GM19328 (cell line): ENCODE results near the gene ABR.
A peak's percentile ranks its signal among the peaks of the same experiment; 100 is the strongest.
"Not testable (repeated sequence)": the region's sequence is repeated elsewhere in the genome, so short reads cannot be mapped to it uniquely, and the experiment has no call there.

ENCODE experiments used
- ATAC-seq: cut with Tn5 transposase; IDR thresholded peaks from one replicate; pipeline ENCODE4 v1.9.1; 2021; ENCODE audit warnings: mild to moderate bottlenecking, moderate library complexity; ENCODE audit not compliant: unreplicated experiment

Gene ABR

GRCh38 chr17:996554-997344, 183.0 kb downstream of the ABR start, which contains the start of gene TIMM22:
Gene TIMM22 (plus strand): TSS chr17:997129. CDS start chr17:997143, 14 bp downstream.
- ATAC-seq = peak; percentile 94

- not testable (repeated sequence) for ATAC-seq
Measured at GRCh38 chr17:995324-995723, 184.5 kb downstream of the ABR start.

DNA sequence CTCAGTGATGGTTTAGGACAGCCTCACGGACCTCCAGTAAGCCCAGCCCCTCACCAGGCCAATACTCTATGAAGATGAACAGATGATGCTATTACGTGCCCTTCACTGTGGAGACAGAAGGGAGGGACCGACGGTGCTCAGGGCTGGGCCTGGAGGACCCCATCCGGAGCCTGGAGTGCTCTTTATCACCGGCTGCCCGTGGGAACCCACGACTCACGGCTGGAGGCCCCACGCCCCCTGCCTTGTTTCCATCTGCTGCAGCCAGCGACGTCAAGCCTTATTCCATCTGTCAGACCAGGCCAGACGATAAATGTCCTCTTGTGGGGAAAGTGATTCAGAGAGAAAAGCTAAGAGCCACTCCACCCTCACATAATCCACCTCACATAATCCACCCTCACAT, 186.8 kb downstream of the ABR start:
- no peak for ATAC-seq

DNA sequence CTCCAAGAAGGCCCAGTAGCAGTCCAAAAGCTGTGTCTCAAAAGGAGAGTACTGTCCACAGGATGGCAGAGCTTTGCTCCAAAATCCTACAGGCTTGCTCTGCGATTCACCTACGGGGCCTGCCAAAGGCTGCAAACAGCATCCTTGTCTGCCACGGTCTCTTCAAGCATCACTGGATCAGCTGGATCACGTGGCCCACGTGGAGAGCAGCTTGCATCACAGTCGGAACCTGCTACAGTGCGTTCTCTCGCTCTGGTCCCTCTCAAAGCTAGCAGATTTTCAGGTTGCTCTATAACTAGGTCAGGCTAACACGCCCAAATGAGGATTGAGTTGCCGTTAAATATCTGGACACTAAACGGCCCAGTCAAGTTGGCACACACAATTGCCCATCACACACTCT, 191.2 kb downstream of the ABR start:
- no peak for ATAC-seq

- no peak for ATAC-seq
Measured at GRCh38 chr17:987931-988330, 191.8 kb downstream of the ABR start.

- ATAC-seq = no peak
Measured at GRCh38 chr17:986322-986929, 193.4 kb downstream of the ABR start.

GRCh38 chr17:983921-984320, 195.9 kb downstream of the ABR start:
- no peak for ATAC-seq

GRCh38 chr17:981292-981658, 198.5 kb downstream of the ABR start:
- ATAC-seq = no peak

DNA sequence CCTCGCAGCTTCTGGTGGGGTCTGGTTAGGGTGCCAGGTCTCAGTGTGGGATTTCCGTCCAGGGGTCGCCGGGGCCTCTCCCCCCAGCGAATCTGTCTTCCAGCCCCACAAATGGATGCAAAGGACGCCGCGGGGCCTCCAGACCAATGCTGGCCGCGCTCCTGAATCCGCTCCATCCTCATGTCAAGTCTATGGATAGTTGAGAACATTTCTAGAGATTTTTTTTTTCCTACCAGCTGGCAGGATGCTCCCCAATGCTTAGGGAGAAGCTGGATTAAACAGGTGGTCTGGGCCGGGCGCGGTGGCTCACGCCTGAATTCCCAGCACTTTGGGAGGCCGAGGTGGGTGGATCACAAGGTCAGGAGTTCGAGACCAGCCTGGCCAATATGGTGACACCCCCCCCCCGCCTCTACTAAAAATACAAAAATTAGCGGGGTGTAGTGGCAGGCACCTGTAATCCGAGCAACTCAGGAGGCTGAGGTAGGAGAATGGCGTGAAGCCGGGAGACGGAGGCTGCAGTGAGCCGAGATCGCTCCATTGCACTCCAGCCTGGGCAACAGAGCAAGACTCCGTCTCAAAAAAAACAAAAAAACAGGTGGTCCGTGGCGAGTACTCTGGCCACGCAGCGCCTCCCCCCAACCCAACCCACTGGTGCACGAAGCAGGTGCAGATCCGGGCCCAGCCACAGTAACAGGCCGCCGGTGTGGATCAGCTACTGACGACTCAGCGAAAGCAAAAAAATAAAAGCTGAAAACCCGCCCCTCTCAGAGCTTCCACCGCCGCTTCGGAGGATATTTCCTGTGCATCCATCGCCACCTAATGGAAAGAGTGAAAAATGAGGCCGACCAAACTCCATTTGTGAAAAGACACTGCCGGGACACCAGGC, 199.1 kb downstream of the ABR start:
- ATAC-seq = no peak

GRCh38 chr17:979539-980405, 200.0 kb downstream of the ABR start, which contains the start of gene NXN:
Gene NXN (minus strand): TSS chr17:979776.
- peak; percentile 51 for ATAC-seq

DNA sequence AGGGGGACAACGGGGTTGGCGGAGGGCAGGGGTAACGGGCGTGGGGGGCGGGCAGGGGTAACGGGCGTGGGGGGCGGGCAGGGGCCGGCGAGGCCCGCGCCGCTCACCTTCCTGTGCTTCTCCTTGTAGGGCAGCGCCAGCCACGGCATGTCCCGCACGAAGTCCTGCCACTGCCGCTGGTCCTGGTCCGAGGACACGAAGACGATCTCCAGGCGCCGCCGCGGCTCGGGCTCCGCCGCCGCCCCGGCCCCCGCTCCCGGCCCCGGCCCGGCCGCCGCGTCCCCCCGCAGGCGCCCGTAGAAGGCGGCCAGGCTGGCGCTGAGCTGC, 200.6 kb downstream of the ABR start:
- ATAC-seq = no peak

- ATAC-seq = no peak
Measured at GRCh38 chr17:978103-979093, 201.4 kb downstream of the ABR start.

DNA sequence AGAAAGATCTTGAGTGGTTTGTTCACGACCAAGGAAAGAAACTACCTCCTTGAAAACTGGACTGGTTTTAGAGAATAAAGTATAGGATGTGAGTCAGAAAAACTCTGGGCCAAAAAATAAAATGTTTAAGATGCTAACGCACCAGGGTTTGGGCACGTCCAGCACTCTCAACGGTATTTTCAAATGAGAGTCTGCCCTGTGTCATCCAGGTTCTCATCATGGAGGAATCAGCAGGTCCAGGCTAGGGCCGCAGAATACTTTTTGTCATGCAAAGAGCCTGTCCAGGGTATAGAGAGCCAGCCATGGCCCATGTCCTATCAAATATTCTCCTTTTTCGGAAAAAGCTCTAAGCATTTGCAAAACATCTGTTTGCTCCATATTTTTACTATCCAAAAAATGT, 202.6 kb downstream of the ABR start:
- ATAC-seq = no peak

DNA sequence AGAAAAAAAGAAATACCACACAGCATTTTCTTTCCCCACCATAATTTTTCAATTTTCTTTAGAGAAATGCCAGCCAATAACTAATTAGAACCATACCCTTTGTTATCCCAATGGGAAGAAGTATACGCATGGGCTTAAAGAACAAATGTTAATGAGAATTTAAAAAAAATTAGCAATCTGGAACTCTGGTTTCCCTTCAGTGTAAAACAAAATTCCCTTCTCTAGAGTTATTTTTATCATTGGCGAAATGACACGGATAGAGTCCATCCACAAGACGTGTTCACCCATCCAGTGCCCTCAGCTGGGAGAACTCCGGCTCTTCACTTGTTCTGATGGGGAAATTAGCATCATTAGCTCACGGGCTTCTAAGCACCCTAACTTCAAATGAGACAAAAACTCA, 203.5 kb downstream of the ABR start:
- no peak for ATAC-seq

- ATAC-seq = no peak
Measured at GRCh38 chr17:975371-975915, 204.3 kb downstream of the ABR start.

- not testable (repeated sequence) for ATAC-seq
Measured at GRCh38 chr17:974778-975177, 205.0 kb downstream of the ABR start.

DNA sequence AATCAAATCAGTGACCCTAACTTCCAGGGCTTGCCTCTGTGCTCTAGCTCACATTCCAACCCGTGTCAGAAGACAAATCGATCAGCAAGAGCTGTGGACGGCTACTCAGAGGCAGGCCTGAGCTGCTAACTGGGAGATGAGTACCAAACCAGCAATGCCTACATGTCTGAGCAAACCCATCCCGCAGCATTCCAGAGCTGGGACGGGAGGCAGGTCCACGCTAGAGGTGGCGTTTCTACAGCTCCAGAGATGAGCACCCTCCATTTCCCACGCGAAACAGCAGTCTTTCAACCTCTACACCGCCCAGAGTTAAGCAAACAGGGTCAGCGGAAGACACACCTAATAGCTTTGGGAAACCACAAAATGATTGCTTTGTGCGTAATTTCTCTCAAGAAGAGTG, 206.7 kb downstream of the ABR start:
- no peak for ATAC-seq

- ATAC-seq = not testable (repeated sequence)
Measured at GRCh38 chr17:971861-972260, 207.9 kb downstream of the ABR start.

DNA sequence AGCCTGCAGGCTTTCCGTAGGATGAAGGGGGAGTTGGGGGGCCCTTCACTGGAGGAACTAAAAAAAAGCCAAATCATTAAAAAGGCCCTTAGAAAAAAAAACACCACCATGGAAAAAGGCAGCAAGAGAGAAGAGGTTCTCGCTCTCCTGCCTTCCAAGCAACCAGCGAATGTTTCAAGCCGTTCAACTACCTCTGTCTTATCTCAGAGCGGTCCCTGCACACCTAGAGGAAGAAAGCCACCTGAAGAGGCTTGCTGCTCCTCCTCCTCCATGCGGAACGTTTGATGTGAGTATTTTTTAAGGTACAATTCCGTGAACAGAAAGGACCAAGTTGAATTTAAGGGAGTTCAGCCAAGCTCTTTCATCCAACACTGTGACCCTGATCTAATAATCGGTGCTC, 209.4 kb downstream of the ABR start:
- ATAC-seq = no peak
